Epithelial cell of prostate (primary cell): ENCODE data around the gene IQCE.
"Not testable (repeated sequence)": the region's sequence is repeated elsewhere in the genome, so short reads cannot be mapped to it uniquely, and the experiment has no call there.

Experiments used
- DNase-seq: peaks from one replicate; pipeline ENCODE4 v3.0.0-alpha.2; 2011; ENCODE audit warnings: low read depth, low spot score
- H3K27ac ChIP-seq: fragments of 450-650 bp; 2 replicates; pipeline ENCODE4 v1.5.1; 2017; ENCODE audit warnings: mild to moderate bottlenecking

The IQCE gene

GRCh38 chr7:2530994-2531795, 27.6 kb upstream of the IQCE start:
- peak overlapping the region; percentile 32 for H3K27ac ChIP-seq
- not testable (repeated sequence) for DNase-seq

- DNase-seq, H3K27ac ChIP-seq: not testable (repeated sequence)
These were observed 27.0 kb upstream of the IQCE start for GRCh38 chr7:2531796-2532110.

GRCh38 chr7:2532199-2532772, 26.5 kb upstream of the IQCE start:
- not testable (repeated sequence) for H3K27ac ChIP-seq, DNase-seq

- DNase-seq, H3K27ac ChIP-seq: not testable (repeated sequence)
These were observed 26.0 kb upstream of the IQCE start for GRCh38 chr7:2532816-2533215.

- DNase-seq, H3K27ac ChIP-seq: not testable (repeated sequence)
These were observed 25.2 kb upstream of the IQCE start for GRCh38 chr7:2533566-2533965.

GRCh38 chr7:2534214-2534613, 24.6 kb upstream of the IQCE start:
- DNase-seq, H3K27ac ChIP-seq: not testable (repeated sequence)

GRCh38 chr7:2535872-2536627, 22.7 kb upstream of the IQCE start:
- not testable (repeated sequence) for DNase-seq, H3K27ac ChIP-seq

- no peak overlapping the region for H3K27ac ChIP-seq
- no peak for DNase-seq
These were observed 20.6 kb upstream of the IQCE start for GRCh38 chr7:2537981-2538851.

GRCh38 chr7:2539031-2539911, 19.5 kb upstream of the IQCE start:
- no peak overlapping the region for H3K27ac ChIP-seq
- DNase-seq: no peak

- no peak for DNase-seq
- no peak overlapping the region for H3K27ac ChIP-seq
These were observed 18.6 kb upstream of the IQCE start for GRCh38 chr7:2540133-2540532.

GRCh38 chr7:2540641-2541051, 18.1 kb upstream of the IQCE start:
- no peak overlapping the region for H3K27ac ChIP-seq
- DNase-seq: no peak

GRCh38 chr7:2541291-2542010, 17.3 kb upstream of the IQCE start:
- no peak overlapping the region for H3K27ac ChIP-seq
- no peak for DNase-seq

GRCh38 chr7:2542011-2542915, 16.5 kb upstream of the IQCE start:
- no peak overlapping the region for H3K27ac ChIP-seq
- DNase-seq: no peak

GRCh38 chr7:2542916-2543871, 15.6 kb upstream of the IQCE start:
- DNase-seq: no peak
- H3K27ac ChIP-seq: no peak overlapping the region

- H3K27ac ChIP-seq: no peak overlapping the region
- DNase-seq: no peak
These were observed 14.1 kb upstream of the IQCE start for GRCh38 chr7:2544541-2545188.

- DNase-seq: no peak
- H3K27ac ChIP-seq: no peak overlapping the region
These were observed 12.9 kb upstream of the IQCE start for GRCh38 chr7:2545746-2546425.
